Mesenchymal stem cell (in vitro differentiated cells and primary cell): ENCODE data around the gene GJB5.

Experiments used
- DNase-seq: peaks from one replicate; pipeline ENCODE4 v3.0.0-alpha.2; 2013
- H2AFZ ChIP-seq: one replicate; pipeline ENCODE4 v1.6.1; 2013; ENCODE audit warnings: low read depth, mild to moderate bottlenecking, control low read depth, inconsistent platforms, low read length, moderate library complexity
- H2AK5ac ChIP-seq: 2 replicates; pipeline ENCODE4 v1.6.1; 2013; ENCODE audit warnings: low read length, moderate library complexity, mild to moderate bottlenecking, inconsistent platforms; ENCODE audit not compliant: severe bottlenecking
- H2BK120ac ChIP-seq: one replicate; pipeline ENCODE4 v1.6.1; 2013; ENCODE audit warnings: low read depth, mild to moderate bottlenecking, inconsistent platforms, low read length, moderate library complexity
- H2BK12ac ChIP-seq, 2 experiments: one replicate each; pipeline ENCODE4 v1.6.1; 2013; ENCODE audit warnings: inconsistent platforms in 2 of 2, low read length in 2 of 2, mild to moderate bottlenecking in 2 of 2, moderate library complexity in 2 of 2, control low read depth in 1 of 2
- H2BK15ac ChIP-seq: one replicate; pipeline ENCODE4 v1.6.1; 2013; ENCODE audit warnings: mild to moderate bottlenecking, low read depth, inconsistent platforms; ENCODE audit not compliant: poor library complexity, severe bottlenecking
- H2BK5ac ChIP-seq: 2 replicates; pipeline ENCODE4 v1.6.1; 2013; ENCODE audit warnings: low read depth, mild to moderate bottlenecking, low read length, control low read depth, inconsistent platforms; ENCODE audit not compliant: poor library complexity, severe bottlenecking
- H3K14ac ChIP-seq, 2 experiments: one replicate each; pipeline ENCODE4 v1.6.1; 2013; ENCODE audit warnings: inconsistent platforms in 2 of 2, low read length in 2 of 2, control low read depth in 1 of 2, mild to moderate bottlenecking in 1 of 2, moderate library complexity in 1 of 2
- H3K18ac ChIP-seq, 2 experiments: one replicate each; pipeline ENCODE4 v1.6.1; 2013; ENCODE audit warnings: inconsistent platforms in 2 of 2, low read length in 2 of 2, control low read depth in 1 of 2, low read depth in 1 of 2, mild to moderate bottlenecking in 1 of 2
- H3K23ac ChIP-seq, 2 experiments: one replicate each; pipeline ENCODE4 v1.6.1; 2013; ENCODE audit warnings: inconsistent platforms in 2 of 2, low read length in 2 of 2, mild to moderate bottlenecking in 2 of 2, moderate library complexity in 2 of 2, control low read depth in 1 of 2
- H3K27ac ChIP-seq: 2 replicates; pipeline ENCODE4 v1.5.1; 2013; ENCODE audit warnings: mild to moderate bottlenecking, moderate library complexity, low read length, control low read depth, inconsistent platforms; ENCODE audit not compliant: poor library complexity, severe bottlenecking
- H3K27me3 ChIP-seq, 2 experiments: 2 replicates each; pipeline versions ENCODE4 v1.6.1 to v1.7.0; 2013; ENCODE audit warnings: low read length in 2 of 2, mild to moderate bottlenecking in 2 of 2, moderate library complexity in 2 of 2, control low read depth in 1 of 2, inconsistent platforms in 1 of 2; ENCODE audit not compliant: control insufficient read depth in 1 of 2, insufficient read depth in 1 of 2
- H3K36me3 ChIP-seq, 2 experiments: 2 replicates each; pipeline versions ENCODE4 v1.6.1 to v1.7.0; 2013; ENCODE audit warnings: low read length in 2 of 2, control low read depth in 1 of 2, inconsistent platforms in 1 of 2, low read depth in 1 of 2, mild to moderate bottlenecking in 1 of 2; ENCODE audit not compliant: insufficient read depth in 2 of 2, control insufficient read depth in 1 of 2
- H3K4ac ChIP-seq, 2 experiments: one replicate each; pipeline ENCODE4 v1.6.1; 2013; ENCODE audit warnings: inconsistent platforms in 2 of 2, low read length in 2 of 2, mild to moderate bottlenecking in 2 of 2, moderate library complexity in 2 of 2, control low read depth in 1 of 2, low read depth in 1 of 2
- H3K4me1 ChIP-seq: 2 replicates; pipeline ENCODE4 v1.6.1; 2013; ENCODE audit warnings: low read depth, low read length, control low read depth; ENCODE audit not compliant: control insufficient read depth, insufficient read depth
- H3K4me2 ChIP-seq: 2 replicates; pipeline ENCODE4 v1.6.1; 2013; ENCODE audit warnings: low read length, mild to moderate bottlenecking, inconsistent platforms; ENCODE audit not compliant: poor library complexity, severe bottlenecking
- H3K4me3 ChIP-seq, 2 experiments: 2 replicates each; pipeline versions ENCODE4 v1.5.1 to v1.7.0; 2013; ENCODE audit warnings: low read length in 2 of 2, mild to moderate bottlenecking in 2 of 2, control low read depth in 1 of 2, low read depth in 1 of 2; ENCODE audit not compliant: insufficient read depth in 1 of 2
- H3K79me1 ChIP-seq: replicated peaks from 2 replicates; pipeline ENCODE4 v1.6.1; 2013; ENCODE audit warnings: mild to moderate bottlenecking, control low read depth, low read length, inconsistent platforms; ENCODE audit not compliant: poor library complexity, severe bottlenecking
- H3K9ac ChIP-seq: 2 replicates; pipeline ENCODE4 v1.7.0; 2013; ENCODE audit warnings: mild to moderate bottlenecking, low read length, moderate library complexity
- H3K9me3 ChIP-seq: 2 replicates; pipeline ENCODE4 v1.7.0; 2013; ENCODE audit warnings: mild to moderate bottlenecking, low read length; ENCODE audit not compliant: control insufficient read depth
- H4K8ac ChIP-seq: one replicate; pipeline ENCODE4 v1.6.1; 2013; ENCODE audit warnings: inconsistent platforms, mild to moderate bottlenecking, low read length, moderate library complexity
- H4K91ac ChIP-seq: one replicate; pipeline ENCODE4 v1.6.1; 2013; ENCODE audit warnings: mild to moderate bottlenecking, low read length, inconsistent platforms
- WGBS: methylation state at CpG from one replicate; pipeline ENCODE4 v1.1.7; 2013; ENCODE audit warnings: mixed read lengths; 5-methylcytosine and 5-hydroxymethylcytosine counted together

GJB5 gene

GRCh38 chr1:34753163-34753562, 1.7 kb upstream of the GJB5 start:
- H3K14ac ChIP-seq = no peak overlapping the region
- H2BK120ac ChIP-seq = no peak overlapping the region
- H2AK5ac ChIP-seq = no peak overlapping the region
- no peak overlapping the region for H3K9ac ChIP-seq
- H3K23ac ChIP-seq = no peak overlapping the region
- H3K9me3 ChIP-seq = peaks cover 11% of the 10 kb centered on the region
- H4K8ac ChIP-seq = no peak overlapping the region
- H4K91ac ChIP-seq = no peak overlapping the region
- no peak overlapping the region for H3K4me3 ChIP-seq
- H3K4me2 ChIP-seq = no peak overlapping the region
- H2BK5ac ChIP-seq = no peak overlapping the region
- WGBS = 94% methylated on average over 3 of the region's 3 CpGs
- H2BK15ac ChIP-seq = no peak overlapping the region
- no peak overlapping the region for H3K27ac ChIP-seq
- no peaks in the 10 kb centered on the region for H3K36me3 ChIP-seq
- H3K4ac ChIP-seq = no peak overlapping the region
- H3K18ac ChIP-seq = no peak overlapping the region
- H3K4me1 ChIP-seq = no peaks in the 10 kb centered on the region
- no peak overlapping the region for H2BK12ac ChIP-seq
- DNase-seq = no peak
- peaks cover 0 to 56% of the 10 kb centered on the region in 2 experiments for H3K27me3 ChIP-seq
- no peak overlapping the region for H2AFZ ChIP-seq
- H3K79me1 ChIP-seq = no peaks in the 10 kb centered on the region

DNA sequence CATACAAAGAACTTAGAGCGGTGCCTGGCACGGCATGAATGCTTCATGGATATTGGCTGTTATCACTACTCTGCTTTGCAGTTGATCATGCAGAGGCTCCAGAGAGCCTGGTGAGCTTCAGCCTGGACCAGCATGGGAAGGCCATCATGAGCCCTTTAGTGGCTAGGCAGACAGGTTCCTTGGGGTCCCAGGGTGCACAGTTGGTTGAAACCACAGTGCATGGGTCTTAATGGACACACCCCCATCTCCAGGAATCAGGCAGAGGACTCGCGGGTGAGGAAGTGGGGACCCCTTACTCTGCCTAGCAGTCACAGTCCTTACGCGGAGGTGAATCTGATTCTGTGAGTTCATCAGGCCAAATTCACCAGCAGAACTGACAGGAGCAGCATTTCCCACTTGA, 1.1 kb downstream of the GJB5 start:
- H3K9me3 ChIP-seq = peaks cover 11% of the 10 kb centered on the region
- no peak overlapping the region for H3K23ac ChIP-seq
- WGBS = 91% methylated on average over 6 of the region's 6 CpGs

DNA sequence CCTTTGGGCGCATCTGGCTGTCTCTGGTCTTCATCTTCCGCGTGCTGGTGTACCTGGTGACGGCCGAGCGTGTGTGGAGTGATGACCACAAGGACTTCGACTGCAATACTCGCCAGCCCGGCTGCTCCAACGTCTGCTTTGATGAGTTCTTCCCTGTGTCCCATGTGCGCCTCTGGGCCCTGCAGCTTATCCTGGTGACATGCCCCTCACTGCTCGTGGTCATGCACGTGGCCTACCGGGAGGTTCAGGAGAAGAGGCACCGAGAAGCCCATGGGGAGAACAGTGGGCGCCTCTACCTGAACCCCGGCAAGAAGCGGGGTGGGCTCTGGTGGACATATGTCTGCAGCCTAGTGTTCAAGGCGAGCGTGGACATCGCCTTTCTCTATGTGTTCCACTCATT, 2.5 kb downstream of the GJB5 start:
- H2BK15ac ChIP-seq = no peak overlapping the region
- H3K18ac ChIP-seq = no peak overlapping the region
- no peak overlapping the region for H2BK12ac ChIP-seq
- H2AFZ ChIP-seq = no peak overlapping the region
- no peak overlapping the region for H3K27ac ChIP-seq
- H3K23ac ChIP-seq = no peak overlapping the region
- H3K9me3 ChIP-seq = peaks cover 11% of the 10 kb centered on the region
- H3K79me1 ChIP-seq = no peaks in the 10 kb centered on the region
- no peak overlapping the region for H4K8ac ChIP-seq
- no peak overlapping the region for H2BK120ac ChIP-seq
- H2BK5ac ChIP-seq = no peak overlapping the region
- WGBS = 87% methylated on average over 21 of the region's 21 CpGs
- H3K4me2 ChIP-seq = no peak overlapping the region
- no peak overlapping the region for H3K4ac ChIP-seq
- H4K91ac ChIP-seq = no peak overlapping the region
- H3K36me3 ChIP-seq = no peaks in the 10 kb centered on the region
- H3K9ac ChIP-seq = no peak overlapping the region
- peaks cover 2% of the 10 kb centered on the region for H3K4me1 ChIP-seq
- H3K4me3 ChIP-seq = no peak overlapping the region
- DNase-seq = no peak
- H2AK5ac ChIP-seq = no peak overlapping the region
- H3K27me3 ChIP-seq = peaks cover 0 to 58% of the 10 kb centered on the region in 2 experiments
- H3K14ac ChIP-seq = no peak overlapping the region

More for the DNA sequence above, 1.1 kb downstream of the GJB5 start:
- Histone ChIP-seq H3K4me1 (peaks cover 2% of the 10 kb centered on the region), H2BK15ac (no peak overlapping the region), H3K4me2 (no peak overlapping the region), H3K36me3 (no peaks in the 10 kb centered on the region), H3K14ac (no peak overlapping the region), H3K4me3 (no peak overlapping the region), H3K27ac (no peak overlapping the region), H3K27me3 (peaks cover 0 to 58% of the 10 kb centered on the region in 2 experiments), H4K91ac (no peak overlapping the region), H4K8ac (no peak overlapping the region), H2BK12ac (no peak overlapping the region), H3K9ac (no peak overlapping the region), H3K4ac (no peak overlapping the region), H2BK5ac (no peak overlapping the region), H3K18ac (no peak overlapping the region), H2AK5ac (no peak overlapping the region), H3K79me1 (no peaks in the 10 kb centered on the region), H2AFZ (no peak overlapping the region), H2BK120ac (no peak overlapping the region)
- DNase-seq = no peak

GRCh38 chr1:34758751-34759150, 3.9 kb downstream of the GJB5 start:
- peaks cover 0 to 59% of the 10 kb centered on the region in 2 experiments for H3K27me3 ChIP-seq
- H2AFZ ChIP-seq = no peak overlapping the region
- H3K36me3 ChIP-seq = no peaks in the 10 kb centered on the region

More at GRCh38 chr1:34758751-34759150, 3.9 kb downstream of the GJB5 start:
- Histone ChIP-seq H3K4ac (no peak overlapping the region), H3K4me3 (no peak overlapping the region), H3K9ac (no peak overlapping the region), H2BK12ac (no peak overlapping the region), H3K79me1 (no peaks in the 10 kb centered on the region), H2BK120ac (no peak overlapping the region), H2BK15ac (no peak overlapping the region), H3K4me1 (peaks cover 9% of the 10 kb centered on the region), H3K9me3 (no peaks in the 10 kb centered on the region), H4K8ac (no peak overlapping the region), H3K4me2 (no peak overlapping the region), H3K27ac (no peak overlapping the region), H3K14ac (no peak overlapping the region), H4K91ac (no peak overlapping the region), H3K18ac (no peak overlapping the region), H2BK5ac (no peak overlapping the region), H3K23ac (no peak overlapping the region), H2AK5ac (no peak overlapping the region)
- whole genome bisulfite sequencing = 80% methylated on average over 4 of the region's 4 CpGs
- no peak for DNase-seq
